ENCODE results near the gene MYL5.

- no peak for TF ChIP-seq POLR2A (IDR thresholded peaks at IDR 0.05; ENCODE audit: low read depth, low read length)
- TF ChIP-seq TAF1 (IDR thresholded peaks at IDR 0.05; ENCODE audit: borderline replicate concordance, low read depth, low read length): no peak
These were observed 24.5 kb upstream of the MYL5 start for GRCh38 chr4:649751-650310.

Measured in GM12892 (cell line).